Measurements from ENCODE around the gene GJC3.
"Not testable (repeated sequence)": the region's sequence is repeated elsewhere in the genome, so short reads cannot be mapped to it uniquely, and the experiment has no call there.

Gene GJC3

DNA sequence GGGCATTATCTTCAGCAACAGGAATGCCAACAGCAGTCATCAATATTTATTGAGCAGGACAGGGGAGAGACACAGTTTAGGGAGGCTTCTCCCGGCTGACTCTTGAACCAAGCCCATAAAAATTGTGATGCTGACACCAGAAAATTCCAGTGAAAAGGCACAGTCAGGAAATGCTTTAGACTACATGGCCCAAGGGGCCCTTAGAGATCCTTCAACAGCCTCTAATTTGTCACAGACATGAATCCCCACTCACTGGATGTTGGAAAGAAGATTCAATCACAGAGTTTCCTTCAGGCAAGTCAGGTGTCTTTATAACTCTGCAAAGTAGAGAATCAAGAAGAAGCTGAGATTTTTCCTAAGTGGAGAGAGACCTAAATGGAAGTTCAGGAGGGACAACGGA lies 1.2 kb downstream of the GJC3 start:
- no peak for DNase-seq

GRCh38 chr7:99927536-99927935 lies 1.9 kb downstream of the GJC3 start:
- DNase-seq, result no peak

DNA sequence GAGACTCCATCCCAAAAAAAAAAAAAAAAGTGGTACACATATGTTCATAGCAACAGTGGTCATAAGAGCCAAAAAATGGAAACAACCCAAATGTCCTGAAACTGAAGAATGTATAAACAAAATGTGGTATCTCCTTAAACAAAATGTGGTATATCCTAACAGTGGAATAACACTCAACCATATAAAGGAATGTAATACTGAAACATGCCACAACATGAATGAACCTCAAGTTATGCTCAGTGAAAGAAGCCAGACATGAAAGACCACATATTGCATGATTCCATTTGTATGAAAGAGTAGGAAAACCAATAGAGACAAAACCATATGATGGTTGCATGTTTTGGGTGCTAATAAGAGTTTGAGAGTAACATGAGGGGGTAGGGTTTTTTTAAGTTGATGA lies 3.1 kb downstream of the GJC3 start:
- DNase-seq, result no peak

DNA sequence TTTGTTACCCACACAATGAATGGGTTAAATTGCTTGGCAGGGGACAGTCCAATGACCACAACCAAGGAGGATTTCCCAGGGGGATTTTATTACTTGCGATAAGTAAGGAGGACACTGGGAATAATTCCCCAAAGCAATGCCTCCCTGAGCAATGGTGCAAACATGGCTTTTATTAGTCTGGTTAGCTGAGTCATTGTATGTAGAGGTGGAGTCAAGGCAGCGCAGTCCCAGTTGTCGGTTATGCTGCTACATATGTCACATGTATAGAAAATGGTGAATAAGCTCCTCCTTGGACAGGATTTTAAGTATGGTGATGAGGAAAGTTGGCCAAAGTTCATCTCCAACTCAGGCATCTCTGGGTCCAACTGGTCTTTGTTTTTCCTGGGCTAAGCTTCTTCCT lies 6.2 kb downstream of the GJC3 start:
- DNase-seq, result no peak

DNA sequence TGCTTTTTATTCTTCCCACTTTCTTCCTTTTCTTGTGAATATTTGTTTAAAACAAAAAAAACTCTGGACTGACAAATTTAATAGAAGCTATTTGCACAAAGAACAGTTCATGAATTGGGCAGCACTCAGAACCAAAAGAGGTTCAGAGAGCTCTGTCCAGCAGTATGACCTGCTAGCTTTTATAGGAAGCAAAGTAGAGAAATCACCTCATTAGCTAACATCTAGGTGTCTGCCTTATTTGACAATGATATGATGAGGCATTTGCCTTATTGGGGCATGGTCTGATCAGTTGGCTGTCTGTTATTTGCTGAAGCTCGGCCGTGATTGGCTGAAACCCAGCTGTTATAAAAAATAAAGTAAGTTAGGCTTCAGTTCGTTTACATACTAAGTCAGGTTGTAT lies 9.3 kb downstream of the GJC3 start:
- no peak for DNase-seq

- no peak for DNase-seq
Observed at GRCh38 chr7:99919814-99920112, 9.7 kb downstream of the GJC3 start.

DNA sequence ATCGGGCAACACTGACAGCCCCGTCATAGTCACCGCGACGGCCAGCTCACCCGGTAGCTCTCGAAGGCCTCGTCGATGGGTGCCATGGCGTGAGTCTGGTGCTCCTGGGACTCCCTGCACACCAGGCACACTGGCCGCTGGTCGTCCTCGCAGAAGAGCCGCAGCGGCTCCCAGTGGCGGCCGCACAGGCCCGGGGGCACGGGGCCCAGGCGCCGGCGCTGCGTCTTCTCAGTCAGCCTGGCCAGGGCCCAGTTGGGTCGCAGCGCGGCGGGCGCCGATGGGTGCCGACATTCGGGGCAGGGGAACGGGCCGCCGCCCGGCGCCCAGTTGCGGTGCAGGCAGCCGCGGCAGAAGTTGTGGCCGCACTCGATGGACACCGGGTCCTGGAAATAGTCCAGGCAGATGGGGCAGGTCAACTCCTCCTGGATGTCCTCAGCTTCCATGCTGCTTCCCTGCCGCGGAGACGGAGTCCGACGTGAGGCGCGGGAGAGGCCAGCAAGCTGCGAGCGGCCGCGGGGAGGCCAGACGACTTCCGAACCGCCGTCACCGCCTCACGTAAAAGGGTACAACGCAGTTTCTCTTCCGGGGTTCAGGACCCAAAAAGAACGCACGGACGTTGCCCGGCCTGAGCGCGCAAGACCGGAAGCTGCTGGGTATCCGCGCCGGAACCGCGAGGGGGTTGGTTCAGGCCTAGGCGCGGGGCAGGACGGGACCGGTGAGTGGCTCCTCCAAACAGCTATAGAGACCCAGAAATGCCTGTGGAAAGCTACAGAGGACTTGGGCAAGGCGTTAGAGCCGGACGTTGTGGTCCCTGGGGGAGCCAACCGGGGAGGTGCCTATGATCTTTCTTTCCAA lies 10.2 kb downstream of the GJC3 start, which contains the start of gene TRIM4:
TSS of gene TRIM4 (minus strand) at position 572 of the 855 bp plus-strand sequence. CDS start at position 443, 129 bp downstream.
- DNase-seq, result peak; percentile 92 to 94

- DNase-seq, result no peak
Observed at GRCh38 chr7:99910976-99911375, 18.4 kb downstream of the GJC3 start.

DNA sequence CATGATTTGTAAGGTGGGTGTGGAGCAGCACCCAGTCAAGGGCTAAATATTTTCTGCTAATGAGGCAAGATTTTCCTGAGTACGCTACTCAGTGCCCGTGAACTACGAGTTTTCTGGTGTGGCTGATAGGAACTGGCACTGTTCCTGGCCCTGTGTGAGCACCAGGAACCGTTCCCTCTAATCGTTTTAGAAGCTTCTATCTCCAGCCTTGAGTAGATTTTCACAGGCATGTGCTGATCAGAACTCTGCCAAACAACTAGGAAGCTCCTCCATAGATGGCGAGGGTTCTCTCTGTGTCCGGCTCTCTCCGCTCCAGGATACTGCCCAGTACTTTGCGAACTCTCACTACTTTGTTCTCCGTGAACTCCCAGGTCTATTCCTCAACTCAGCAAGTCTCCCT lies 27.8 kb downstream of the GJC3 start:
- no peak for DNase-seq

GRCh38 chr7:99899830-99900519 lies 29.4 kb downstream of the GJC3 start:
- no peak for DNase-seq

DNA sequence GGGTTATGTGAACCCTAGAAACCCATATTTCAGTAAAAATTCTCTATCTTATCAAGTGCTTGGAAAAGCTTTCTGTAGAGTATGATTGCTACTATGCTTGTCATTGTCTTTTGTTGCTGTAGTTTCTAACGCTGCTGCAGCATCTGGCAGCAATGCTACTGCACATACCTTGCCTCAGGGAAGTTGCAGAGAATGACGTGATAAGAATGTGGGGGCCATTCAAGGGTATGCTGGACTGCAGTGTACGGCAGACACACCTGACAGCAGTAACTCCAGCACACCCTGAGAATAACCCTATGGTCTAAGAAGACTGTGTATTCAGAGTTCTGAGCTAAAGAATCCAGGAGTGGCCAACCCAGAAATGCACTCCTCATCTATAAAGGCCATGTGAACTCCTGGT lies 30.6 kb downstream of the GJC3 start:
- no peak for DNase-seq

DNA sequence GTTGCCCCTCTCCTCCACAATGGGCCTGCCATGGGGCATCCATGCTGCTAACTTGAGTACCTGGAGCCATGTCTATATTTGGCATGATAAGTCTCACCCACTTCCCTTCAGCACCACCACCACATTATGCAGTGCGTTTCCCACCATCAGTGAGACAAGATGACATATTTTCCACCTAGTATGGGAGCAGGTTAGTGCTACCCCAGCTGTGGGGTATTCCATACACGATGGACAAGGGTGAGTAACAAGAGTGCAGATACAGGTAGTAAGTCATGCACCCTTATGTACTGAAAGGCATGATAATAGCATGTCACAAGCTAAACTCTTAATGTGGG lies 31.4 kb downstream of the GJC3 start:
- DNase-seq, result no peak

DNA sequence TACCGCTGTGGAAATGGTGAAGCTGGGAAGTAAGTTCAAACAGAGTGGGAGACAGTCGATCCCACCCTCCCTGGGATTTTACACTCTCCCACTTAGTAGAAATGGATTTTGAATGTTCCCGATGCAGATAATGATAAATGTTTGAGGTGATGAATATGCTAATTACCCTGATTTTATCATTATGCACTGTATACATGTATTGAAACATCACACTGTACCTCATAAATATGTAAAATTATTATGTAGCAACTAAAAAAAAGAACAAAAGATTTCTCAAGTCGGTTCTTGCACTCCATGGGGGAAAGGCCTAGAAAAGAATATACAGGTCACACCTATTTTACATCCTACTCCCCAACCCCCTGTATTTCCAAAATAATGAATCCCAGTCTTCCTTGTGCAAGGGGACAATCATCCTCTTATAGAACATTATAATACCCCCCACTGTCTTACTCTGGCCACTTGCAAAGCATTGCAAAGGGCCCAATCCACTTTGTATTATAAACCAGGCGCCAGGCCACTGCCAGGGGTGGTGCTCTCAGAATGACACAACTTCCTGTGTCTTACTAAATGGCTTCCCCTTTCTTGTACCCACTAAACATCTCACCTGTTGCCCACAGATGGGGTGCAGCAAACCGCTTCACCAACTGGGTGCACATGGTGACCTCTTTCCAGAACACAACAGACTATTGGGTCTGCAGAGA lies 31.9 kb downstream of the GJC3 start:
- DNase-seq, result no peak

DNA sequence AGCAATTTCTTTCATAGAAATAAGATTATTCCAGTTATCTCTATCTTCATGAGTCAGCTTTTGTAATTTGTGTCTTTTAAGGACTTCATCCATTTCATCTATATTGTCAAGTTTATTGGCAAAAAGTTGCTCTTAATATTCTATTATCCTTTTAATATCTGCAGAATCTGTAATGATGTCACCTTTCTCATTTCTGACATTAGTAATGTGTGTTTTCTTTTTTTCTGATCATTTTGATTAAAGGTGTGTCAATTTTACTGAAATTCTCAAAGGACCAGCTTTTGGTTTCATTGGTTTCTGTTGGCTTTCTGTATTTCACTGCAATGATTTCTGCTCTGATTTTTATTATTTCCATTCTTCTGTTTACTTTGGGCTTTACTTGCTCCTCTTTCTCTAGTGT lies 34.7 kb downstream of the GJC3 start:
- DNase-seq, result no peak

DNA sequence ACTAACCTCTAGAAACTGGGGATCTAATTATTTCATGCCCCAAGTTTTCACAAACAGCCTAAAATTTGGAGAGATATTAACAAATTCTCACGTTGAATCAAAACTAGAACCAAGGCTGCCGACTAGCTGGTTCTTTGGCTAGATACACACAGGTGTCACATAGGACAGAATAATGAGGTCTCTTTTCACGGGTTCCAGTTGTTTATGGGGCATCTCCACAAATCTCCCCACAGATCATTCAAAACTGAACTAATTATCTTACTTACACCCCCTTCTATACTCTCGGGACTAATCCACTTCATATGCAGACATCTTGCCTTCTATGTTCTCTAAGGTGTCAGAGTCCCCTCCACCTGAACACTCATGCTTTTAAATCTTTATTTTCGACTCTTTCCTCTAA lies 36.1 kb downstream of the GJC3 start:
- DNase-seq, result no peak

- not testable (repeated sequence) for DNase-seq
Observed at GRCh38 chr7:99890348-99890747, 39.1 kb downstream of the GJC3 start.

- not testable (repeated sequence) for DNase-seq
Observed at GRCh38 chr7:99888366-99888765, 41.1 kb downstream of the GJC3 start.

DNA sequence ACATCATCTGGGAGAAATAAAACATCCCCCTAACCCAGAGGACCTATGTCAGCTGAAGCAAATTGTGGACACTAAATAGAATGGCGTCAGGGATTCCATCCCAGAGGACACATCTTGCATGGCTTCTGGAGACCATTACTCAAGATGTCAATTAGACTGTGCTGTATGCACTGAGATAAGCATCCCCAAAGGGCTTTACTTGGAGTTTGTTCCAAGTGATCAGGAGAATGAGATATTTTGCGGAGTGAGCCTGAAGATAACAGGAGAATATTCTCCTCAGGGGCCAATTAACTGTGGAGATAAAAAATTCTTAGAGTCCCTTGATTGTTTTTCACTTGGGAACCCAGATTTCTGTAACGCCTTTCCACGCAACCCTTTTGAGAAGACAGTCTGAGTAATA lies 48.0 kb downstream of the GJC3 start:
- no peak for DNase-seq

DNA sequence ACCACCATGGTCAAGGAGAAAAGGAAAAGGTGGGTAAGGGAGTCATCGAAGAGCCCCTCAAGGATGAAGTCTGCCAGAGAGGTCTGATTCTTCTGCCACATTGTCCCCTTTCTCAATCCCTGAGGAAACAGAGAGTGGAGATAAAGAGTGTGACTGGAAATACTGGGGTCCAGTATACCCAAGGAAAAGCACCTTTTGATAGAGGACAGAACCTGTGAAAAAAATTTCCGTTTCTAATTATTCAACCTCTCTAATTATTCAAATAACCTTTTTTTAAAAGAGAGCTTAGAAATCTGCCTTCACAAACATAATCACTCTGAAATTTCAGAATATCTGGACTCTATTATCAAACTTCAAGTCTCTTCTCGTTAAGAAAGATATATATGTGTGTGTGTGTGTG lies 52.5 kb downstream of the GJC3 start, which contains the start of gene OR2AE1:
TSS of gene OR2AE1 (minus strand) at position 101 of the 400 bp plus-strand sequence. CDS start at position 101, 0 bp downstream.
- DNase-seq, result no peak

- DNase-seq, result peak; percentile 14 to 25
Observed at GRCh38 chr7:99876491-99876890, 52.9 kb downstream of the GJC3 start.

Measured in Kasumi-1 (cell line).